Psoas muscle (tissue), 8 donors: ENCODE data around the gene SFTPB. TPM values are rescaled to one million over a fixed set of nuclear protein-coding genes. Genes with fewer than 3 reads are reported as not detected.
"Not testable (repeated sequence)": the region's sequence is repeated elsewhere in the genome, so short reads cannot be mapped to it uniquely, and the experiment has no call there.

ENCODE experiments used
- ATAC-seq, 4 donors: fragments of 200-7000 bp; cut with Tn5 transposase; one replicate each; pipeline ENCODE4 v1.9.1; 2020; ENCODE audit warnings: moderate library complexity in 3 of 4, mild to moderate bottlenecking in 2 of 4
- DNase-seq, 2 donors: peaks; one replicate each; pipeline ENCODE4 v3.0.0-alpha.2; 2020
- H3K27ac ChIP-seq: fragments of 200-600 bp; one replicate; pipeline ENCODE4 v1.8.0; 2022
- H3K27me3 ChIP-seq, 3 donors: fragments of 200-600 bp in 1 of 3; one replicate each; pipeline versions ENCODE4 v1.6.1 to v1.8.0; 2013 to 2022; ENCODE audit warnings: low read length in 2 of 3, mild to moderate bottlenecking in 2 of 3, moderate library complexity in 1 of 3; ENCODE audit not compliant: insufficient read depth in 3 of 3
- H3K36me3 ChIP-seq, 2 donors: fragments of 200-600 bp in 1 of 2; one replicate each; pipeline versions ENCODE4 v1.6.1 to v1.8.0; 2013 to 2022; ENCODE audit warnings: low read depth in 1 of 2, mild to moderate bottlenecking in 1 of 2, moderate library complexity in 1 of 2; ENCODE audit not compliant: insufficient read depth in 1 of 2
- H3K4me1 ChIP-seq: fragments of 200-600 bp; one replicate; pipeline ENCODE4 v1.8.0; 2022
- H3K4me3 ChIP-seq: fragments of 200-600 bp; one replicate; pipeline ENCODE4 v1.8.0; 2022; ENCODE audit warnings: mild to moderate bottlenecking
- H3K9me3 ChIP-seq: fragments of 200-600 bp; one replicate; pipeline ENCODE4 v1.8.0; 2022
- WGBS, 3 donors: extraction: QIAGEN DNeasy Blood & Tissue Kit; methylation state at CpG; one replicate each; pipeline versions ENCODE4 v1.1.6 to v1.1.7; 2013; 5-methylcytosine and 5-hydroxymethylcytosine counted together
- intact Hi-C, 2 donors: fragments of 100-400 bp; cut with DNase I; formaldehyde crosslinking; loops; one replicate each; pipeline versions ENCODE4 v1.11.0 to v1.14.2; 2022
- polyA plus RNA-seq, 3 donors: library from polyadenylated mRNA; stranded (reverse); fragments of 200-250 nt; gene quantifications; one replicate each; pipeline ENCODE4 v1.2.3, GENCODE V29; 2013
- total RNA-seq, 4 donors: library from RNA; stranded (reverse); fragmentation: NEBNext Ultra II Directional in 2 of 4; extraction: Animal tissue kit (Norgen Biotek cat#: 25700) in 2 of 4; gene quantifications; one replicate each; pipeline versions ENCODE4 v1.2.1 to v1.2.4, GENCODE V29; 2021 to 2023
- TF ChIP-seq, protein P1 (sequence below): fragments of 200-600 bp; IDR thresholded peaks from one replicate; pipeline ENCODE4 v1.8.0; 2022; ENCODE audit warnings: antibody characterized with exemption
- donor health status: healthy with polysubstance abuse.
- donor health status: DM: no; HTN: no; CAD: no; lungs with moderate emphysema.
- donor health status: Bipolar disorder and iron deficiency.
- donor health status: healthy.
- donor health status: DM: yes; HTN: yes; CAD: no.
- donor health status: DM: no; HTN: no; CAD: no.
- donor health status: DM: no; HTN: no; CAD: no.
- donor health status: DM: yes; HTN: yes; CAD: no.

The SFTPB gene
- total and polyA plus RNA-seq, 7 donors: 0.04 to 1.5 (median 0.98) TPM

DNA sequence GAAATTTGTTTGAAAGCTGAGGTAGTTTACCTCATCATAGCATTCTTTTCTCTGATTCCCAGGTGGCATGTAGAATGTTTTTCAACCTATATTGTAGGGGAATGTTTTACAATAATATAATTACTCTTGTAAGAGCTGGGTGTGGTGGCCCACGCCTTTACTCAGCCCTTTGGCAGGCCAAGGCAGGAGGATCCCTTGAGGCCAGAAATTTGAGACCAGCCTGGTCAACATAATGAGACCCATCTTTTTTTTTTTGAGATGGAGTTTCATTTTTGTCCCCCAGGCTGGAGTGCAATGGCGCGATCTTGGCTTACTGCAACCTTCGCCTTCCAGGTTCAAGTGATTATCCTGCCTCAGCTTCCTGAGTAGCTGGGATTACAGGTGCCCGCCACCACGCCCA lies 48.4 kb downstream of the SFTPB start:
- 81 to 87% (median 83%) methylated on average over 6 of the region's 6 CpGs for WGBS, 3 donors
- TF ChIP-seq, protein P1, sequence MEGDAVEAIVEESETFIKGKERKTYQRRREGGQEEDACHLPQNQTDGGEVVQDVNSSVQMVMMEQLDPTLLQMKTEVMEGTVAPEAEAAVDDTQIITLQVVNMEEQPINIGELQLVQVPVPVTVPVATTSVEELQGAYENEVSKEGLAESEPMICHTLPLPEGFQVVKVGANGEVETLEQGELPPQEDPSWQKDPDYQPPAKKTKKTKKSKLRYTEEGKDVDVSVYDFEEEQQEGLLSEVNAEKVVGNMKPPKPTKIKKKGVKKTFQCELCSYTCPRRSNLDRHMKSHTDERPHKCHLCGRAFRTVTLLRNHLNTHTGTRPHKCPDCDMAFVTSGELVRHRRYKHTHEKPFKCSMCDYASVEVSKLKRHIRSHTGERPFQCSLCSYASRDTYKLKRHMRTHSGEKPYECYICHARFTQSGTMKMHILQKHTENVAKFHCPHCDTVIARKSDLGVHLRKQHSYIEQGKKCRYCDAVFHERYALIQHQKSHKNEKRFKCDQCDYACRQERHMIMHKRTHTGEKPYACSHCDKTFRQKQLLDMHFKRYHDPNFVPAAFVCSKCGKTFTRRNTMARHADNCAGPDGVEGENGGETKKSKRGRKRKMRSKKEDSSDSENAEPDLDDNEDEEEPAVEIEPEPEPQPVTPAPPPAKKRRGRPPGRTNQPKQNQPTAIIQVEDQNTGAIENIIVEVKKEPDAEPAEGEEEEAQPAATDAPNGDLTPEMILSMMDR: no peak
- H3K4me1 ChIP-seq: peaks cover 17% of the 10 kb centered on the region
- H3K4me3 ChIP-seq: no peak overlapping the region
- no peak for DNase-seq
- no peak overlapping the region for H3K27ac ChIP-seq
- H3K36me3 ChIP-seq: peaks cover 16 to 64% of the 10 kb centered on the region in 2 donors
- H3K27me3 ChIP-seq: no peaks in the 10 kb centered on the region
- H3K9me3 ChIP-seq: no peaks in the 10 kb centered on the region
- intact Hi-C loops: loop anchor here in 1 of 2 donors (10.0 kb wide), 2 partner anchors 465 to 545 kb away; no protein-coding TSS in a partner anchor
- ATAC-seq: no peak

DNA sequence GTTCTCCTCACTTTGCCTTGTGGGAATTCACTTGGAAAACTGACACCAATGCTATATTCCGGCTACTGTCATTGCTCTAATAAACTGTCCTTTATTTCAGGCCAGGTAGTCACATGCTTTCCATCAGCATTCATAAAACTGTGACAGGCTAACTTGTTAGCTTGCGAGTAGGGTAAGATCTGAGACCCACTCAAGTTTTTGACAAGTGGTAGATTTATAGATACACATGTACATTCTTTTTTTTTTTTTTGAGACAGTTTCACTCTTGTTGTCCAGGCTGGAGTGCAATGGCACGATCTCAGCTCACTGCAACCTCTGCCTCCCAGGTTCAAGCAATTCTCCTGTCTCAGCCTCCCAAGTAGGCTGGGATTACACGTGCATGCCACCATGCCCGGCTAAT lies 50.3 kb downstream of the SFTPB start:
- Histone ChIP-seq H3K27ac (peak overlapping the region; percentile 95), H3K36me3 (peaks cover 12 to 45% of the 10 kb centered on the region in 2 donors), H3K4me1 (peaks cover 32% of the 10 kb centered on the region), H3K4me3 (peak overlapping the region; percentile 93)
- intact Hi-C loops, H3K27me3 ChIP-seq, H3K9me3 ChIP-seq, DNase-seq, ATAC-seq: not testable (repeated sequence)
- WGBS, 3 donors: 53 to 58% (median 56%) methylated on average over 5 of the region's 5 CpGs

DNA sequence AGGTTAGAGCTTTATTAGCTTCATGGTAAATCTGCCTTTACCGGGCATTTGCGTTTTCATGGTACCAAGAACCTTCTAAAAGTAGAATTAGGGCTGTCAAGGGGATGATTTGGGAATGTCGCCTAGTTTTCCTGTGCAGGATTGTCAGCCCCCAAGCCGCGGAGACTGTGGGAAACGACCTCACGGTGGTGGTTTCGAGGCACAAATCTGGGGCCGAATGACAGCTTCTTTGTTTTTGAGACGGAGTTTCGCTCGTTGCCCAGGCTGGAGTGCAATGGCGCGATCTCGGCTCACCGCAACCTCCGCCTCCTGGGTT lies 52.6 kb downstream of the SFTPB start:
- H3K36me3 ChIP-seq: peaks cover 5 to 21% of the 10 kb centered on the region in 2 donors
- peak overlapping the region; percentile 95 for H3K27ac ChIP-seq
- TF ChIP-seq, protein P1: no peak
- 87 to 90% (median 87%) methylated on average over 17 of the region's 17 CpGs for WGBS, 3 donors
- H3K9me3 ChIP-seq: no peaks in the 10 kb centered on the region
- H3K4me3 ChIP-seq: peak overlapping the region; percentile 93
- ATAC-seq (no peak), DNase-seq (no peak)
- peaks cover 41% of the 10 kb centered on the region for H3K4me1 ChIP-seq
- H3K27me3 ChIP-seq: no peaks in the 10 kb centered on the region
- intact Hi-C loops: loop anchor here in 1 of 2 donors (2.0 kb wide), 1 partner anchor 15 kb away; no protein-coding TSS in a partner anchor

DNA sequence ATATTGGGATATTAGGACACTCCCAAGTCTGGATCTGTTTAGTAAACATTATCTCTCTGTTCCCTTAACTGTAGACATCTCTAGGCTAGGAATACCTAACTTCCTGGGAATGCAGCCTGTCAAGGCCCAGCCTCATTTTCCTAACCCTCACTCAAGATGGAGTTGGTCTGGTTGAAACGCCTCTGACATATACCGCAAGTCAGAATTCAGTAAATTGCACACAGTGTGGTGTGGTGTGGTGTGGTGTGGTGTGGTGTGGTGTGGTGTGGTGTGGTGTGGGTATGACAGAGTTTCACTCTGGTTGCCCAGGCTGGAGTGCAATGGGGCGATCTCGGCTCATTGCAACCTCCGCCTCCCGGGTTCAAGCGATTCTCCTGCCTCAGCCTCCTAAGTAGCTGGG lies 53.2 kb downstream of the SFTPB start:
- WGBS, 3 donors: 86 to 95% (median 93%) methylated on average over 7 of the region's 7 CpGs
- intact Hi-C loops: loop anchor here in 1 of 2 donors (2.0 kb wide), 1 partner anchor 14 kb away; no protein-coding TSS in a partner anchor
- H3K27me3 ChIP-seq, H3K9me3 ChIP-seq, H3K4me3 ChIP-seq, ATAC-seq, DNase-seq: not testable (repeated sequence)
- Histone ChIP-seq H3K27ac (peak overlapping the region; percentile 95), H3K36me3 (peaks cover 5 to 15% of the 10 kb centered on the region in 2 donors), H3K4me1 (peaks cover 42% of the 10 kb centered on the region)

DNA sequence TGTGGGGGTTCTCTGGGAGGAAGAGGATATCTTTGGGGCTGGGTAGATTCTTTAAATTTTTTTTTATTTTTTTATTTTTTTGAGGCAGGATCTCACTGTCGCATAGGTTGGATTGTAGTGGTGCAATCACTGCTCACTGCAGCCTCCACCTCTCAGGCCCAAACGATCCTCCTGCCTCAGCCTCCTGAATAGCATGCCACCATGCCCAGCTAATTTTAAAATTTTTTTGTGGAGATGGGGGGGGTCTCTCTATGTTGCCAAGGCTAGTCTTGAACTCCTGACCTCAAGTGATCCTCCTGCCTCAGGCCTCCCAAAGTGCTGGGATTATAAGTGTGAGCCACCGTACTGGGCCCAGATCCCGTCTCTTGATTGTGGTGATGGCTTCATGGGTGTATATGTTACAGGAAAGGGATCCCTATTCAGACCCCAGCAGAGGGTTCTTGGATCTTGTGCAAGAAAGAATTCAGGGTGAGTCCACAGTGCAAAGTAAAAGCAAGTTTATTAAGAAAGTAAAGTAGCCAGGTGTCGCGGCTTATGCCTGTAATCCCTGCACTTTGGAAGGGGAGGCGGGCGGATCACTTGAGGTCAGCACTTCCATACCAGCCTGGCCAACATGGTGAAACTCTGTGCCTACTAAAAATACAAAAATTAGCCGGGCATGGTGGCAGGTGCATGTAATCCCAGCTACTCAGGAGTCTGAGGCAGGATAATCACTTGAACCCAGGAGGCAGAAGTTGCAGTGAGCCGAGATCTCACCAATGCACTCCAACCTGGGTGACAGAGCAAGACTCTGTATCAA lies 54.1 kb downstream of the SFTPB start:
- intact Hi-C loops: loop anchor here in 1 of 2 donors (2.0 kb wide), 1 partner anchor 13 kb away; no protein-coding TSS in a partner anchor
- H3K4me1 ChIP-seq: peaks cover 50% of the 10 kb centered on the region
- DNase-seq: no peak

More for the DNA sequence above, 54.1 kb downstream of the SFTPB start:
- H3K9me3 ChIP-seq: no peaks in the 10 kb centered on the region
- no peak overlapping the region for H3K4me3 ChIP-seq
- peaks cover 5 to 15% of the 10 kb centered on the region in 2 donors for H3K36me3 ChIP-seq
- H3K27ac ChIP-seq: peak overlapping the region; percentile 92
- H3K27me3 ChIP-seq: no peaks in the 10 kb centered on the region
- ATAC-seq: no peak
- TF ChIP-seq, protein P1: no peak
- 40 to 49% (median 45%) methylated on average over 10 of the region's 10 CpGs for WGBS, 3 donors
